GM19372 (cell line): Measurements from ENCODE around the gene SCN3A.

ENCODE experiments used
- ATAC-seq: cut with Tn5 transposase; IDR thresholded peaks from one replicate; pipeline ENCODE4 v1.9.1; 2021; ENCODE audit warnings: mild to moderate bottlenecking, low read depth, moderate library complexity; ENCODE audit not compliant: unreplicated experiment

SCN3A gene

DNA sequence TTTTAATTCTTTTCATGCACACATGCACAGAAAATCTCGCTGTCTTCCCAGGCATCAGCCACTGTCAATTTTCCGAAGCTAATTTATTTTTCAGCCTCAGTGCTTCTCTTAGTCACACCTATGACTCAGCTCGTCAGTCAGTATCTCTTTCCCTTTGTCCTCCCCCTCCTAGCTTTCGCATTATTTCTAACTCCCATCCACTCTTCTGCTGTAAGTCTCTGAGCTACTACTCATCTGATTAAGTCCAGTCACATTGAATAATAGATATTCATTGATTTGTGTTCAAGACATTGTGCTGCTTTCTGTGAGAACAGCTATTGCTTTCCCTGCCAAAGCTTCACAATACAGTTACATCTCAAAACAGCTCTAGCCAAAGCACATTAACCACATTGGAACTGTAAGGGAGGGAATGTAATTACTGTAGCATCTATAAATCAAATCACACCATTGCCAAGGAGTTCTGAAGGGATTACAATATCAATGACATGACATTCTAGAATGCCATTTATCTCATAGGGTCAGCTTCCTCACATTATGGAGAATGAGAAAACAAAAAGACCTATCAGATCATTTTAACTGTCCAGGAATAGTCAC, 89.4 kb downstream of the SCN3A start:
- no peak for ATAC-seq

DNA sequence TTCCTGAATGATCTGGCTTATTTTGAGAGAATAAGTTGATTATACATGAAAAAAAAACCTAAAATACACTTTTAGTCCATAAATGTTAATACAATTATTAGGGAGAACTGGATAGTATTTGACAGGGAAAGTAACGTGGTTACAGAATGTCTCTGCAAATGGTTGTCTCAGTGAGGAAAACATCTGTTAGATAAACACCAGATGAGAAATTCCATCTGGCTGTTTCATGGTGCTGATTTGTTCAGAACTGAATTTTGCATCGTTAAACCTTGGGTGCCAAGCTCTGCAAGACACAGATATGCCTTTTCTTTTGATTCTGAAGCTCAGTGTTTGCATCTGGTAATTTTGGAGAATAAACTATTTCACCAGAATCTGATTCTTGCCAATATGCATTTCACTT, 90.4 kb downstream of the SCN3A start:
- no peak for ATAC-seq

DNA sequence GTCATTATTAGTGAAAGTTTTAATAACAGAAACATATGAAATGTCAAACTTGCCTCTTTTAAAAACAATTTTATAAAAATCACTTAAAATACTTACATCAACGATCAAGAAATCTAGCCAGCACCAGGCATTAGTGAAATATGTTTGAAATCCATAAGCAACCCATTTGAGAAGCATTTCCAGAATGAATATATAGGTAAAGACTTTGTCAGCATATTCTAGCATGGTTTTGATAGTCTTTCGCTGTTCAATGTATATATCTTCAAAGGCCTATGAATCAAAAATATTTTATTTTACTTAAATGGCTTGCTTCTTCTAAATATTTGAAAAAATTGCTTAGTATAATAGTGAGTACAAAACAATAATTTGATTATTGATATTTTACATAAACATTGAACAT, 91.1 kb downstream of the SCN3A start:
- no peak for ATAC-seq

DNA sequence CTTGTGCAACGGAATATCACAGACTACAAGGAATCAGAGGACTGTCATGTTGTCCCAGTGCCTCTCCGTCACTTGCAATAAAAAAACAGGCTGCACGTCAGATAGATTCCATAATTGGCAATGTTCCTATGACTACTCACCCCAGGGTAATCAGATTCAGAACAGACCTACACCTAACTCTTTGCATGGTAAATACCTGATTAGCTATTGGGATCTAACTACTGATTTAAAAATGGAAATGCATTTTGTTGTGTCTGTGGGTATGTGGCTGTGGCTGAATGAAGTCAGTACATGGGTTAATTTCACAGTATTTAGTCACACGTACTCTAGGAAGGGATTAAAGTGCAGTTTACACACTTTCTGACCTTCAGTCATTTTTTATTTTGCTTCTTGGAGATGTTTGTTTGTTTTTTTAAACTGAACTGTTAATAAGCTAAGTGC, 91.7 kb downstream of the SCN3A start:
- no peak for ATAC-seq

DNA sequence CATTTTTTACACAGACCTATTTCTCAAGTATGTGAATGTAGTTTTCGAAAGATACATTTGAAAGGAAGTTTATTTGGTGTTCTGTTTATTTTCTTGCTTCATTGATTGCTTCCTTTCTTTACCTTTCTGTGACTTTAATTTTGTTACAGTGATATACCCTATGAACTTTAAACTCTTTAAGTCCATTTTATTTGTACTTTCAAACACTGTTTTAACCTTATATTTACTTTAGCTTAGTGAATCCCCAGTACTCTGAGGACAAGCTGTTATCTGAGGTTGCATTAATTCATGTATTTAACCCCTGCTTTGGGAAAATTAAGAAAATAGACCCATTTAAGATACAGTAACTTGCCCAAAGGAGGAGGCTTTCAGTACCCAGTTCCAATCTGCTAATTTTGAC, 93.5 kb downstream of the SCN3A start:
- no peak for ATAC-seq

DNA sequence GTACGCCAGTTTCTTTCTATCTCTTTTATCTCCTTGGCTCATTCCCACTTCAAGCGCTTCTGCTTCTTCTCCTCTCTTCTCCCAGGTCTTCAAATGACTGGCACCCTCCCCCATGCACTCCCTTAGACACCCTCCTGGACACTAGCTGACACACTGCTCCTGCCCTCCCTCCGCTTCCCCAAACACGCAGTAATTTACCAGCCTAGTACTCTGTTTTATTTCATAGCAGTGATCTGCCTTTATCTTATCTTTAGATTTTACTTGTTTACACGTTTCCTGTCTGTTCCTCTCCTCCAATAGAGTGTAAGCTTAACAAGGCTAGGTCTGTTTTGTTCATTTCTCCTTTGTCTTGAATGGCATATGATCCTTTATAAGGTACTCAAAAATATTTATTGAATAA, 93.9 kb downstream of the SCN3A start:
- ATAC-seq = no peak

DNA sequence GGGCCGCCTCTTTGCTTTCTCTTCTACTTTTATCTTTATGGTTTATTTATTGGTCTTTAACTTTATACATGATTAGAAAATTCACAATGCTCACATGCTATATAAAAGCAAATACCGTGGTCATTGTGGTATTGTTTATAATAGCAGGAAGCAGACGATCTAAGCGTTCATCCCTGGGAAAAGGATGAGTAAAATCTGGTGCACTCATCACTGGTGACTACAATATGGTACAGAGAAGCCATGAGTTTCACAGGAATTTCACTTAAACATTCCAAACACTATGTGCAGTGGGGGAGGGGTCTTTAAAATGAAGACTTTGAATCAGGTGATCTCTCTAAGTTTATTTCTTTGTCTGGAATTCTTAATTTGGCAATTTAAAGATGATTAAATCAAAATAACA, 97.9 kb downstream of the SCN3A start:
- no peak for ATAC-seq

DNA sequence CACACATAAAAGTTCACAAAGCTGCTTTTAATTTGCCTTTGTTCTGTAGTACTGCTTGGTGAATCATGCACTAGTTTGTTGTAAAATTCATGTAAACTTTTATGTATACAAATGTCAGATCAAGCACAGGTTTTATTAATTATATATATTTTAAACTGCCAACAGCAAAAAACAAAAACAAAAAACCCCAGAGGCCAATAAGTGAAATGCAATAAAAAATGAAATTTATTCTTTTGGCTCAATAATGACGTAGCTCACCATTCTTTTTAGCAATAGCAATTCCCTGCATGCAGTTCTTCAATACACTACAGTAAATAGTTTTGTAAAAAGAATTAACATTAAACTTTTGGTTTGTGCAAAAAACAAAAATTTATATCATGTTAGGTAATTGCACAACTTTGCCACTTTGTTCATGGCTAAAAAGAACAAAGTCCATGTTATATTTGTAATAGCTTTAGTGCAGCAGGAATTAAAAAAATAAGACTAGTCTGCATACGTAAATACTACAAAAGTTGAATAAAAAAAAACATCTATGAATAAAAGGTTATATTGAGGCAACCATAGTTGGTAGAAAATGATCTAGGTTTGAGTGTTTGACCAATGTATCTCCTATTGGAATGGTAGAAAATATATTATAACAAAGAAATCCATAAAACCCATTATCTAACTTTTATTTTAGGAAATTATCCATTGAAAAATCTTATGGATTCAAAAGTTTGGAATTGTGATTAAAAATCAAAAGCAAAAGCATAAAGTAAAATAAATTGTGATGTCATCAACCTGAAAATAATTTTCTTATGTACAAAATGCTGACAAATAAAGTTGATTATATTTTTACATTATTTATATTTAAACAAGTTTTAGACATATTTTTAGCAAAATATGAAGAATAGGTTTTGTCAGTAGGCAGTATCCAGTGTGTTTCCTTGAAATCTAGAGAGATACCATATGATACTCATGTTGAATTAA, 115.6 kb downstream of the SCN3A start:
- ATAC-seq = no peak

DNA sequence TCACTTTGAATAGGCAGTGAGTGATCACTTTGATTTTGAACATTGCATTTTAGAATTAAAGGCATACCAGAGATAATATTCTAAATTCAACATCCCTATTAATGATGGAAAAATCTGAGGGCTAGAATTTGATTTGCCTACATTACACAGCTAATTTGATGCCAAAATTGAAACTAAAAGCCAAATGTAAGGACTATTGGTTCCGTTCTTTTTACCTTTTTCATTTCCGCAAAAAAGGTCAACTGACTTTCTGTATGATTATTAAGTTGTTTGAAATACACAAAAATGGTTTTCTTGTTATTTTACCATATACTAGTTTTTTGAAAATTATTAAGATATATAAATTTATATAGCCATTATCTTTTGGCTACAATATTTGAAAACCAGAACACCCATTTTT, 117.5 kb downstream of the SCN3A start:
- no peak for ATAC-seq

DNA sequence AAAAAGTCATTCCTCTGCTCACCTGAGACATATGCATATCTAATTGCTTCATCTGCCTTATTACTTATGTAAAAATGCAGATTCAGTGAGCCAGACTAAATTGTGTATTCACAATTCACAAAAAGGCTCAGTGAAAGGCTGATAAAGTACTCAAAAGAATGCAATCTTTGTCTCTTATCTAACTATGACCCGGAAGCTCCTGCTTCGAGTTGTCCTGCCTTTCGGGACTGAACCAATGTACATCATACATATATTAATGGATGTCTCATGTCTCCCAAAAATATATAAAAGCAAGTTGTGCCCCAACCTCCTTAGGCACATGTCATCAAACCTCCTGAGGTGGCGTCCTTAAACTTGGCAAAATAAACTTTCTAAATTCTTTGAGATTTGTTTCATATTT, 120.5 kb downstream of the SCN3A start:
- ATAC-seq = no peak

DNA sequence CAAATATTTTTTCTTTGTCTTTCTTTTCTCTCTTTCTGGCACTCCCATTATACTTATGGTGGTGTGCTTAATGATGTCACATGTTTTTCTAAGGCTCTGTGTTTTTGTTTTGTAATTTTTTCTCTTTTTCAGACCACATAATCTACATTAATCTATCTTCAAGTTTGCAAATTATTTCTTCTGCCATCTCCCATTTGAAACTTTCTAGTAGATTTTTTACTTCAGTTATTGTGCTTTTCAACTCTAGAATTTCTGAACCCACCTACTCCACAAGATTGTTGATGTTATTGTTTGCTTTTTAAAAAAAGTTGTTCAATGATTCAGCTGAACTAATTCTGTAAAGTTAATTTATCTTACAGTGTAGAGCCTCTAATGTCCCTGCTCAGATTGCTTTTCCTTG, 121.4 kb downstream of the SCN3A start:
- no peak for ATAC-seq

DNA sequence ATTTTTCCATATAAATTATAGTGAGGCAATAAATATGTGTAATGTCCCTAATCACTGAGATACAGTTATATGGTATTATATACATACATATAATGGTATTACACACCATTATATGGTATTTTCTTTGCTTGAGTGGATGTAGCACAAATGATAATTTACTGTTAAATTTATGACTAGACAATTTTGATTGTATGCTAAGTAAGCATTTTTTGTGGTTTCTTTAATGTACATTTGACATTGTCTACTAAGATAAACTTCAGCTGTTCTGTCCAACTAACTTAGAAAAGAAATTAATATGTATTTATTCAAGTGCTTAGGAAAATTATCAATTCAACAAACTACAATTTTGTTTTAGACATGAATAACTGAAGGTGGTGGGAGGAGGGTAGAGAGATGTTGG, 122.6 kb downstream of the SCN3A start:
- no peak for ATAC-seq

DNA sequence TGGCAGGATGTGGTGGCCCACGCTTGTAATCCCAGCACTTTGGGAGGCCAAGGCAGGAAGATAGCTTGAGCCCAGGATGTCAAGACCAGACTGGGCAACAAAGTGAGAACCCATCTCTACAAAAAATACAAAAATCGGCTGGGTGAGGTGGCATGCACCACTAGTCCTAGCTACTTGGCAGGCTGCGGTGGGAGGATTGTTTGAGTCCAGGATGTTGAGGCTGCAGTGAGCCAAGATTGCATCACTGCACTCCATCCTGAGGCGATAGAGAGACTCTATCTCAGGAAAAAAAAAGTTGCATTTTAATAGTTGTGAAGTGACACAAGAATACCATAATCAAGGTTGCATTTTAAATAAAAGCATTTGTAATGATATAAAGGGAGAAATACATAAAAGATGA, 124.4 kb downstream of the SCN3A start:
- ATAC-seq = no peak

DNA sequence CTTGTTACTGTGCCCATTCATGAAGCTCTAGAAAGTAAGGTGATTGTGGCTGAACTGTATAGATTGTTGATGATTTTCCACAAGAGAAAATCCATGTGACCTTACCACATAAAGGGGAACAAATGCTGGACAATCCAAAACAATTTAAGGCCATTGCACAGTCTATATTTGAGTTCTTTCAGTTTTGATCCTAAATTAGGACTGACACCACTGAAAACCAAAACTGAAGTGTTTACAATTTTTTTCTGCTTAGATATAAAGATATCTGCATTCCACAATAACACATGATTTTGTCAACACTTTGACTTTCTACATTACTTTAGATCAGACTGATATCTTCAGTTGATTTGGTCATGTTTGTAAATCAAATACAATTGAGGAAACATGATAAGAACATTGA, 124.9 kb downstream of the SCN3A start:
- ATAC-seq = no peak

DNA sequence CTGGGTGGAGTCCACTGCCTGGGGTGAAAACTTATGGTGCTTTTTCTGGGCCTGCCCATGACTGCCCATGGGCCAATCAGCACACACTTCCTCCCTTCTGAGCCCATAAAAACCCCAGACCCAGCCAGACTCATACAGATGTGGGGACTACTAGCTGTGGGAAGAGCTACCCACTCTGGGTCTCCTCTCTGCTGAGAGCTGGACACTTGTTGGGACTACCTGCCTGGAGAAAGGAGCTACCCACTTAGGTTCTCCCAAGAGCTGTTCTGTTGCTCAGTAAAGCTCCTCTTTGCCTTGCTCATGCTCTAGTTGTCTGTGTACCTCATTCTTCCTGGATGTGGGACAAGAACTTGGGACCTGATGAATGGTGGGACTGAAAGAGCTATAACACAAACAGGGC, 129.0 kb downstream of the SCN3A start:
- ATAC-seq = no peak

DNA sequence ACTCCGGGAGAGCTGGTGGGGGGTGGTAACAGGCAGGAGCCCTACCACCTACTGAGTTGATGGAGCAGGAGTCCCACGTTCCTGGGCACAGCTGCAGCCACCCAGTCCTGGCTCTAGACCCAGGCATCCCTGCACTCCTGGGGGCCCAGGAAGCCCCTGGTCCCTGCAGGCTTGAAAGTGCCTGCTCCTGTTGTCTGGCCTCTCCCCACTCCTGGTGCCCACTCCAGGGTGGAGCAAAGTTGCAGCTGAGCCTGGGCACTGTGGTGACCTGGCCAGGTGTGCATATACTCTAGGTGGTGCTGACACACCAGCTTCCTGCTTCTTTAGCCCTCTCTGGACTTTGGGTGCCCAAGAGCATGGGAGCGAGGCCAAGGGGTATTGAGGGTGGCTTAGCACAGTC, 129.5 kb downstream of the SCN3A start:
- no peak for ATAC-seq

DNA sequence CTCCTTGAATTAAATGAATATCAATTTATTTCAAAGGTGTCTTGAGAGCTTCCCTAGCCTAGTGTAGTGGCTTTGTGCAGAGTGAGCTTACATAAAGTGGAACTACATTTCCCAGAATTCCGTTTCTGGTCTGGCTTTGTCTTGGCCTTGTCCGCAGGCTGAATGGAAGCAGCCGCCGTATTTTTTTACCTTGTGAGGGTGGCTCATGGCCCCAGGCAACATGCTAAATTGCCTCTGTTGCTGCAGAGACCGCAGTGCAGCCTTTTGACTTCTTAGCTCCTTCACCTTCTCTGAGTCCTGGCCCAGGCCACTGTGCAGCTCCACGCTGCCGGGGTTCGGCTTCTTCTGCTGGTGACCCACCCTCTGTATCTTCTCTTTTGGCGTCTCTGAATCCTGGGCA, 133.8 kb downstream of the SCN3A start:
- no peak for ATAC-seq

DNA sequence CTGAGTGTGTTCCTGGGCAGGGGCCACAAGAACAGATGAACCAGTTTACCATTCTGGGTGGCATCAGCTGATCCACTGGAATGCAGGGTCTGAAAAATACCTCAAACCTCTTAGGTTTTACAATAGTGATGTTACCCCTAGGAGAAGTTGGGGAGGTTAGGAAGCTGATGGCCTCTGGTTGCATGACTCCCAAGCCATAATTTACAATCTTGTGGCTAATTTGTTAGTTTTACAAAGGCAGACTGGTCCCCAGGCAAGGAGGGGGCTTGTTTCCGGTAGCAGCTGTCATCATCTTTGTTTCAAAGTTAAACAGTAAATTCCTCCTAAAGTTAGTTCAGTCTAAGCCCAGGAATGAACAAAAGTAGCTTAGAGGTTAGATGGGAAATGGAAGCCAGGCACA, 134.7 kb downstream of the SCN3A start:
- ATAC-seq = no peak

DNA sequence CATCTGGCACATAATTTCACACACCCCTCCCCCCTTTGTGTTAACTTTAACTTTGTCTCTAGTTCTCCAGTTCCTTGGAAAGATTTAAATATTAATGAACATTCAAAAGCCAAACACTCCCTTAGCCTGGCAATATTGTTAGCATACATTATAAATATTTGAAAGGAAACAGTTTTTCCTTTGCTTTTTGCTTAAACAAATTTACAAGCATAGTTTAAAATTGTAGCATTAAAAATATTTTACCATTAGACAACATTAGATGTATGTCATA, 135.4 kb downstream of the SCN3A start:
- no peak for ATAC-seq

DNA sequence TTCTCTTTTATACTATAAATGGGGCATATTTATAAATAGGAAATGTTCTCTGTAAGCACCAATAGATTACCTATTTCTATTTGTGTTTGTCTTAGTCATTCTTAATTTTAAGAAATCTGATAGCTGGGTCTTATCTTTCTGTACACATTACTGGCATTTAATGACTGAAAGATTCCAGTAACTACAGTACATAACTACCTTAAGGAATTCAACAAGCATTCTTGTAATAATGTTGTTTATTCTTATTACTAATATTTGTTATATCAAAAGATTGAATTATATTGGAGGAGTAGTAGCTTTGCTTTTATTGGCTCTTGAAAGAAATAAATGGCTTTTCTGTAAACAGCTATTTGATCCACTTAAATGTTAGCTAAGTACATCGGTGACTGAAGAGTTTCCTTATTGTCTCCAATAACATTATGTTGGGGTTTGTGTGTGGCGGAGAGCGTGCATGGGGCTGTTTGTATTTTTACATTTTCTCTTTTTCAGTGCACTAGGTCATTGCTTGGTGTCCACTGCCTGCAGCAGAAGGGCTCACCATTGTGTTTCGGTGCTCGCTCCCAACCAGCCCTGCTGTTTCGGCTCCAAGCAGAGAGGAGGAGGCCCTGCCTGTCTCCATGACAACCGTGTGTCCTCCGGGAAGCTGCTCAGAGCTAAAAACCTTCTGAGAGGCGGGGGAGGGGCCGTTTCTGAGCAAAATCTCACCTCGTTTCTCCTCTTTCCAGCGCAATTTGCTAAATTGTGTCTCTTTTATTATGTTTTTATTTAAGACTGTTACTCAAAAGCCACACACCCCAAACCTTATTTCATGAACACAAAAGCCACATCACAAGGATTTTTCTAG, 136.0 kb downstream of the SCN3A start:
- ATAC-seq = no peak

DNA sequence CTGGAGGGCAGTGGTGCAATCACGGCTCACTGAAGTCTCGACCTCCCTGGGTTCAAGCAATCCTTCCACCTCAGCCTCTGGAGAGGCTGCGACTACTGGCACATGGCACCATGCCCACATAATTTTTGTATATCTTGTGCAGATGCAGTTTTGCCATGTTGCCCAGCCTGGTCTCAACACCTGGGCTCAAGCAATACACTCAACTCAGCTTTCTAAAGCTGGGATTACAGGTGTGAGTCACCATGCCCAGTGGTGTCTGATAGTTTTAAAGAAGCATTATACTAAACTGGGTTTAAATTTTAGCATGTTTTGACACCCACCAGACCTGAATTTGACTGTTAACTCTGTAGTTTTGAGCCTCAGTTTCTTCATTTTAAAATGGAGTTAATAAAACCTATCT, 139.1 kb downstream of the SCN3A start:
- ATAC-seq = no peak
